OCI-LY7 (cell line): ENCODE results near the gene CA10. TPM values are rescaled to one million over a fixed set of nuclear protein-coding genes. Genes with fewer than 3 reads are reported as not detected.

ENCODE experiments used
- BruUV-seq: library from RNA; stranded (reverse); fragments of 400-500 nt; replicated peaks from 2 replicates; lab custom pipeline; 2021; lab: Mats Ljungman, UMichigan
- CTCF ChIA-PET: fragments of 300-600 bp; sonication (Branson Sonifier 250); formaldehyde crosslinking; loops from one replicate; lab custom pipeline; 2022; ENCODE audit warnings: antibody characterized with exemption; ENCODE audit not compliant: unreplicated experiment; lab: Charles Lee
- POLR2A ChIA-PET: fragments of 300-600 bp; sonication (Branson Sonifier 250); formaldehyde crosslinking; loops from one replicate; lab custom pipeline; 2022; ENCODE audit warnings: antibody characterized with exemption; lab: Charles Lee
- DNase-seq: peaks from one replicate; pipeline ENCODE4 v3.0.0-alpha.2; 2015; ENCODE audit warnings: low spot score
- H2AFZ ChIP-seq: fragments of 200-600 bp; sonication (generic), shearing (Covaris generic); 2 replicates; pipeline ENCODE4 v1.6.1; 2014; ENCODE audit warnings: mild to moderate bottlenecking, antibody characterized with exemption, low read length, moderate library complexity
- H3K27ac ChIP-seq: fragments of 200-600 bp; sonication (generic); 2 replicates; pipeline ENCODE4 v1.5.1; 2014; ENCODE audit warnings: mixed run types, low read depth, mild to moderate bottlenecking, moderate library complexity, low read length, inconsistent platforms; ENCODE audit not compliant: poor library complexity, severe bottlenecking
- H3K36me3 ChIP-seq: fragments of 200-600 bp; sonication (generic); 2 replicates; pipeline ENCODE4 v1.6.1; 2014; ENCODE audit warnings: mild to moderate bottlenecking, antibody characterized with exemption, low read length, moderate library complexity, mixed read lengths; ENCODE audit not compliant: insufficient read depth
- H3K4me1 ChIP-seq: fragments of 200-600 bp; sonication (generic); 2 replicates; pipeline ENCODE4 v1.5.1; 2014; ENCODE audit warnings: mild to moderate bottlenecking, low read length; ENCODE audit not compliant: insufficient read depth, poor library complexity, severe bottlenecking
- H3K4me2 ChIP-seq: fragments of 200-600 bp; sonication (generic); 2 replicates; pipeline ENCODE4 v1.6.1; 2014; ENCODE audit warnings: mild to moderate bottlenecking, low read length
- H3K4me3 ChIP-seq: fragments of 200-600 bp; sonication (generic); 2 replicates; pipeline ENCODE4 v1.5.1; 2014; ENCODE audit warnings: mild to moderate bottlenecking, low read depth, low read length; ENCODE audit not compliant: poor library complexity, severe bottlenecking
- H3K79me2 ChIP-seq: fragments of 200-600 bp; sonication (generic); 2 replicates; pipeline ENCODE4 v1.6.1; 2016; ENCODE audit warnings: low read depth, mild to moderate bottlenecking, low read length, moderate library complexity, mixed read lengths; ENCODE audit not compliant: insufficient read depth
- H3K9me2 ChIP-seq: fragments of 200-600 bp; sonication (generic); 2 replicates; pipeline ENCODE4 v1.6.1; 2016; ENCODE audit warnings: mild to moderate bottlenecking, low read length, mixed read lengths; ENCODE audit not compliant: insufficient read depth
- H3K9me3 ChIP-seq: fragments of 200-600 bp; sonication (generic); 2 replicates; pipeline ENCODE4 v1.6.1; 2014; ENCODE audit warnings: mild to moderate bottlenecking, mixed run types, low read length, mixed read lengths
- H4K20me1 ChIP-seq: fragments of 200-600 bp; sonication (generic); 2 replicates; pipeline ENCODE4 v1.6.1; 2014; ENCODE audit warnings: mild to moderate bottlenecking, antibody characterized with exemption, low read length, moderate library complexity, mixed read lengths; ENCODE audit not compliant: insufficient read depth
- CTCF ChIP-seq: fragments of 200-600 bp; sonication (generic); conservative IDR thresholded peaks from 2 replicates; pipeline ENCODE4 v1.5.1; 2014; ENCODE audit warnings: mild to moderate bottlenecking, antibody characterized with exemption, low read length, moderate library complexity, mixed read lengths
- EZH2phosphoT487 ChIP-seq: fragments of 200-600 bp; sonication (generic); IDR thresholded peaks from 2 replicates; pipeline ENCODE4 v1.6.1; 2018; ENCODE audit warnings: low read depth, borderline replicate concordance, mild to moderate bottlenecking, mixed run types, antibody characterized with exemption, low read length, moderate library complexity, mixed read lengths
- intact Hi-C: fragments of 100-400 bp; cut with micrococcal nuclease; formaldehyde crosslinking; loops from one replicate; pipeline ENCODE4 v1.10.0; 2022; ENCODE audit not compliant: unreplicated experiment
- total RNA-seq, 2 experiments: library from RNA; depleted of rRNA in 1 of 2; stranded (reverse); fragments of >200 nt in 1 of 2; shearing (Covaris generic) in 1 of 2; gene quantifications; 2 replicates each; pipeline ENCODE4 v1.2.3, GENCODE V29; 2014 to 2022

Gene CA10
- total RNA-seq, 2 experiments from 2014 or later, result not detected

DNA sequence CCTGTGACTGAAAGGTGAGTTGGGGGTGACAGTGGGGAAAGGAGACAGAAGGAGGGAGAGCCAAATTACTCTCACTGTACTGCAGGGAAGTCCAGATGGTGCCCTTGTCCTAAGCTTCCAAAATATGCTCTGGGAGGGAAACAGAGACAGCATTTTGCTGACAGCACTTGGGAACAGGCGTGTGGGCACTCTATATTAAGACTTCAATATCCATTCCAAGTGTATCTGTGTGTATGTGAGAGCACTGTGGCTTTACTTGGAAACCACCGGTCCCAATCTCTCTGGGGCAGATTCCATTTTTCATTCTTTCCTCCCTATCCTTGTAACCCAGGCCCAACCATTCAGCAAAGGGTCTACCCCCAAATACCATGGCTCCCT lies 490.8 kb downstream of the CA10 start:
- H3K4me2 ChIP-seq, result no peak overlapping the region
- no peaks in the 10 kb centered on the region for H4K20me1 ChIP-seq
- POLR2A ChIA-PET, result no interaction called here
- H2AFZ ChIP-seq, result no peak overlapping the region
- H3K9me3 ChIP-seq, result no peaks in the 10 kb centered on the region
- no peak overlapping the region for H3K4me3 ChIP-seq
- no peaks in the 10 kb centered on the region for H3K9me2 ChIP-seq
- no peaks in the 10 kb centered on the region for H3K4me1 ChIP-seq
- H3K27ac ChIP-seq, result no peak overlapping the region
- CTCF ChIA-PET, result no interaction called here
- intact Hi-C loops, result no loop called here
- no peak for DNase-seq
- H3K36me3 ChIP-seq, result no peaks in the 10 kb centered on the region
- no TSS peak for BruUV-seq
- no peaks in the 10 kb centered on the region for H3K79me2 ChIP-seq
- TF ChIP-seq EZH2phosphoT487, result no peak

- H3K79me2 ChIP-seq, result no peaks in the 10 kb centered on the region
- H3K9me2 ChIP-seq, result no peaks in the 10 kb centered on the region
- no peak overlapping the region for H2AFZ ChIP-seq
- no peak for DNase-seq
- POLR2A ChIA-PET, result no interaction called here
- no peak overlapping the region for H3K4me2 ChIP-seq
- TF ChIP-seq EZH2phosphoT487, result no peak
- TF ChIP-seq CTCF, result no peak
- H3K9me3 ChIP-seq, result no peaks in the 10 kb centered on the region
- H3K36me3 ChIP-seq, result no peaks in the 10 kb centered on the region
- no peak overlapping the region for H3K4me3 ChIP-seq
- no TSS peak for BruUV-seq
- intact Hi-C loops, result no loop called here
- CTCF ChIA-PET, result no interaction called here
- no peaks in the 10 kb centered on the region for H4K20me1 ChIP-seq
- no peak overlapping the region for H3K27ac ChIP-seq
- H3K4me1 ChIP-seq, result no peaks in the 10 kb centered on the region
Observed at GRCh38 chr17:51666971-51667705, 491.4 kb downstream of the CA10 start.

DNA sequence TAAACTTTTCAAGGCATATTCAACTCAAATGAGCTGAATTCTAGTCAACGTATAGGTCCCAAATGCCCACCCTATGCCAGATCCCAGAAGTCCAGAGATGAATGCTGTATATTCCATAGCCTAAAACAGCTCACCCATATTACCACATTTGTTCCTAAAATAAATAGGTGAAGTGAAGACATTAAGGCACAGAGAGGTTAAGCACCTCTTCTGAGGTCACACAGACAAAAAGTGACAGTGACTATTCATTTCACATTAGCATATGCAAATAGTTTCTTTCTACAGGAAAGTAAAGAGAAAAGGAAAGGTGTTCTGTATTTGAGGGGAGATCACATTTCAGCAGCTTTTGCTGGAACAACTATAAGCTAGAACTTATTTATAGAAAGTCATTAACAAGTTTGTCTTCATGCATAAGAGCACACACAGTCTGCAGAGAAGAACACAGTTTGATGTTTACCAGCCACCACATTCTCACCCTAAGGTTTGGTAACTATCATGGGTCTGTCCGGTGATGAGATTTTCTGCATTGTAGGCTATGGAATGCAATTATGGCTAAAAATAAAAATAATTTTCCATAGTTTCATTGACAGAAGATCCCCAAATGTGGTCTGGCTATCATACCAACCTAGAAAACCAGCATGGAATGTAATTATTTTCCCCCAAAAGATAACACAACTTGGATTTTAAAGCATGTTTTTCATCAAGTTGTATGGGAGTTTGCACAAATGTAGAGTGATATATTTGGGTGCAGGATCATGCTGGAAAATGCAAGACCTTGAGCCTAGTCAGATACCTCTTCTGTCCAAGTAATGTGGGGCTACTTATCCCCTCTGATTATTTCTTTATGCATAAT lies 496.1 kb downstream of the CA10 start:
- CTCF ChIA-PET, result no interaction called here
- H2AFZ ChIP-seq, result no peak overlapping the region
- H4K20me1 ChIP-seq, result no peaks in the 10 kb centered on the region
- DNase-seq, result no peak
- no peaks in the 10 kb centered on the region for H3K79me2 ChIP-seq
- no peaks in the 10 kb centered on the region for H3K36me3 ChIP-seq
- POLR2A ChIA-PET, result no interaction called here
- no peaks in the 10 kb centered on the region for H3K4me1 ChIP-seq
- no TSS peak for BruUV-seq
- intact Hi-C loops, result no loop called here
- H3K9me2 ChIP-seq, result no peaks in the 10 kb centered on the region
- H3K4me2 ChIP-seq, result no peak overlapping the region
- H3K27ac ChIP-seq, result no peak overlapping the region
- H3K9me3 ChIP-seq, result no peaks in the 10 kb centered on the region
- no peak overlapping the region for H3K4me3 ChIP-seq
- TF ChIP-seq CTCF (no peak), EZH2phosphoT487 (no peak)
